Stimulated activated CD4-positive, alpha-beta T cell treated with anti-CD3 and anti-CD28 coated beads, Interleukin-4, amount 100 ng/mL, for 24 hours (primary cell): ENCODE results near the gene NOS3.

Source experiments
- DNase-seq: peaks from one replicate; pipeline ENCODE4 v3.0.0-alpha.2; 2020

Gene NOS3

DNA sequence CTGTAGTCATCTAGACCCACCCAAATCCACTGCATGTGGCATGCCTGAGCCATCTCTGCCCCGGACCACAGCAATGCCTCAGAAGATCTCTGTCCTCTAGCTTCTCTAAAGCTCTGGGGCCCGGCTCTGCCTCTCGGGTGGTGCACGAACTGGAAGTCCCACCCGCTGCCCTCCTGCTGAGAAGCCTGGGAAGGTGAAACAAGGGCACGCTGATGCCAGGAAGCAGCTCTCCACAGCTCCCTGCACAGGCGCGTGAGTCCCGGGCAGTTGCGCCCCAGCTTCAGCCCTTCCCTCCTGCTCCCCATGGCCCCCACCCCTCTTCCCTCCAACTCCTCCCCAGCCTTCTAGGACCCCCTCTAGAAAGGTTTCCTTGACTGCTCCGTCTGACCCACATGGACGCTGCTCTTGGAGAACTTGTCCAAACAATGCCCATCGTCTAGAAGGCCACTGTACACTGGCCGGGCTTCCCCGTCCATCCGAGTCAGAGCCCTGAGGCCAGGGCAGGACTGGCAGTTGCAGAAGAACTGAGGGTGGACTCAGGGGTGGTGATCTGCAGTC lies 25.5 kb upstream of the NOS3 start:
- DNase-seq, result no peak

DNA sequence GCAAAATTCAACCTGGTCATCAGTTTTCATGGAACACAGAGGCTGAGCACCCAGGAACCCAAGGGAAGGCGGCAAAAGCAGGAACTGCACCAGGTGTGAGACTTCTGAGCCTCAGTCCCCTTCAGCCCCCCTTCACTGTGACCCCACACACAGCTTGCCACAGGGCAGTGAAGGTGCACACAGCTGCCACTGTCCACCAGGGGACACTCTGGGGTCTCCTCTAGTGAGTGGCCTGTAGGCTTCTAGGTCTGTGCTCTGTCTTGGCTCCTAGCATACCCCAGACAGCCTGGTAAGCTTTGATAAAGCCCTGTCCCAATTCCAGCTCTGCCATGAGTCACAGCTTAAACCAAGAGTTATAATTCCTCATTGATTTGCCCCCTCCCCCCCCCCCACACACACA lies 24.8 kb upstream of the NOS3 start:
- DNase-seq, result no peak

DNA sequence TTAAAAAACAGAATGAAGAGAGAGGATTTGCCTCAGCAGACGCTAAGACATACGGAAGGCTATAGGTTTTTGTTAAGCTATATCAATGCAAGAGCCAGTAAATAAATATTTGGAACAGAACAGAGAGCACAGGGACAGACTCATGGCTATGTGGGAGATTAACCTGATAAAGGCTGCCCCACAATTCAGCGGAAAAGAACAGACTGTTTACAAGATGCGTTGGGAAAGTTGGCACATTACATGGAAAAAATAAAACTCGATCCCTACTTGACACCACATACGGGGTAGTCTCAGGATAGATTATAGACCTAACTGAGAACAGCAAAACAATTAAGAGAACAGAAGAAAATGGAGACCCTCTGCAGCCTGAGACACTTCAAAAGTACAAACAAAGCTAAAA lies 23.5 kb upstream of the NOS3 start:
- DNase-seq, result no peak

DNA sequence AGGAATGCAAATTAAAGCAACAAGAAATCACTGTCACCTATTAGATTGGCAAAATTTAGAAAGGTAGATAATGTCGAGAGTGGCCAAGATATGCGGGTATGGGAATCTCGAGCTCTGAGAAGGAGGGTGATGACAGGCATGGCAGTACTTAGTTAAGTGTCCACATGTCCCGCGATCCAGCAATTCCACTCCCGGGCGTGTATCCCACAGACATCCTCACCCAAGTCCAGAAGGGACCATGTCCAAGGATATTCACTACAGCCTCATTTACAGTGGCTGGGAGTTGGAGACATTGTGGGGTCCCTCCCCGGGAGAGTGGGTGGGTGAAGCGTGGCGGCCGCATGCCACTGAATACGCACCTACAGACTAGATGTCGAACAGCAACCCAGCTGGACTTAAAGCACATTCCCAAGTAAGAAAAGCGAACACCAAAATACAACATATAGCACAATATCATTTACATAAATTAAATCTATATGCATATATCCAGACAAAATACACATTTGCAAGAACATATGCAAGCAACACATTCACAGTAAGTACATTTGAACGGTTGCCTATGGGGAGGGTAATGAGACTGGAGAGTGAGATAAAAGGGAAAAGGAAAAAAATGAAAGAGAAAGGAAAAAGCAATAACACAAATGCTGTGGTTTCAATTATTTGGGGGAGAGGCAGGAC lies 22.6 kb upstream of the NOS3 start:
- no peak for DNase-seq

DNA sequence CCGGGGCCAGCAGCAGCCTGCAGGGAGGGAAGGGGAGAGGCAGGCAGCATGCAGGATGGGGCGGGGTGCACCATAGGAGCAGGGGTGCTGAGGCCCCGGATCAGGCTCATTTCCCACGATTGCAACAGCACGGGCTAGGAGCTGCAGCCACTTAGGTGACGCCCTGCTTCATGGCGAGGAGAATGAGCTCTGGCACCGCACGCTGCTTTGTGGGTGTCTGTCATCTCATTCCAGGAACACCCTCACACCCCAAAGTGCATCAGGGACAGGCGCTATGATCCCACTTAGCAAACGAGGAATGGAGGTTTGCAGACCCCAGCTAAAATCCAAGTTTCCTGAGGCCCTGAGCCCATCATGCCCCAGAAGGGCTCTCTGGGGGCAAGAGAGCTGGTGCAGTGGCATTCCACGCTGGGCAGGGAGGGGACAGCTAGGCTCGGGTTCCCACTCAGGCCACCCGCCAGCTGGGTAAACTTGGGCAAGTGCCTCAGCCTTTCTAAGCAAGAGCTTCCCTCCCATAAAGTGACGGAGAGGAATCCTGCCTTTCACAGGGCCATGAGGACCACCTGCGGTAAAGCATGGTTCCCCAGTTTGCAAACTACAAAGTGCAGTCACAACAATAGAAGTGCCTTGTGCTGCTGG lies 22.0 kb upstream of the NOS3 start:
- no peak for DNase-seq

DNA sequence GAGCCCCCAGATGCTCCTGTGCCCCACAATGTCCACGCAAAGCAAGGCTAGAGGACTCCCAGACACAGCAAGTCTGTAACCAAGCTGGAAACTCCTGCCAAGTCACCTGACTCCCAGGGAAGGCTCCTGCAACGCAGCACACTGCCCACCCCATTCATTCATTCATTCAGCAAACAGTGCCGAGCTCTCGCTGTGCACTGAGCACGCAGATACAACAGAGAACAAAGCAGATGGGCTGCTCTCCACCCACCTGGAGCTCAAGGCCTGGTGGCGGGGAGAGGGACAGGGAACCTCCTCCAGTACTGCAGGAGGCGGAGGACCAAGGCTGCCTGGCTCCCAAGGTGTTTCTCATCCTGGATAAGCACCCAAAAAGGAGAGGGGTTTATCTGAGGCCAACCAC lies 21.3 kb upstream of the NOS3 start:
- no peak for DNase-seq

DNA sequence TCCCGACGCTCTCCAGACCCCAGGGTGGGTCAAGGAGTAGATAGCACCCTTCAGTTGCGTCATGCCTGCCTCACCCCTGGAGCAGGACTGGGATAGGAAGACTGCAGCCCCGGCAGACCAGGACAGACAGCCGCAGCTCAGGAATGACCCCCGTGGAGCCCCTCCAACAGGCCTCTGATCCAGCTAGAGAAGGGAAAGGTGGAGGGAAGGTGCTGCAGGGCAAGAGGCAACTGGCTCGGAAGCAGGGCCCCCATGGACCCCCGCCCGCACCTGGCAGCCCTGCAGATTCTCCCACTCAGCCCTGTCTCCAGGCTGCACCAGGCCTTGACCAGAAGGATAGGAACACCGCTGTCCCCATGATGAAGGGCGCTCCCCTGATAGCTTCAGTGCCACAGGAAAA lies 20.4 kb upstream of the NOS3 start:
- no peak for DNase-seq

DNA sequence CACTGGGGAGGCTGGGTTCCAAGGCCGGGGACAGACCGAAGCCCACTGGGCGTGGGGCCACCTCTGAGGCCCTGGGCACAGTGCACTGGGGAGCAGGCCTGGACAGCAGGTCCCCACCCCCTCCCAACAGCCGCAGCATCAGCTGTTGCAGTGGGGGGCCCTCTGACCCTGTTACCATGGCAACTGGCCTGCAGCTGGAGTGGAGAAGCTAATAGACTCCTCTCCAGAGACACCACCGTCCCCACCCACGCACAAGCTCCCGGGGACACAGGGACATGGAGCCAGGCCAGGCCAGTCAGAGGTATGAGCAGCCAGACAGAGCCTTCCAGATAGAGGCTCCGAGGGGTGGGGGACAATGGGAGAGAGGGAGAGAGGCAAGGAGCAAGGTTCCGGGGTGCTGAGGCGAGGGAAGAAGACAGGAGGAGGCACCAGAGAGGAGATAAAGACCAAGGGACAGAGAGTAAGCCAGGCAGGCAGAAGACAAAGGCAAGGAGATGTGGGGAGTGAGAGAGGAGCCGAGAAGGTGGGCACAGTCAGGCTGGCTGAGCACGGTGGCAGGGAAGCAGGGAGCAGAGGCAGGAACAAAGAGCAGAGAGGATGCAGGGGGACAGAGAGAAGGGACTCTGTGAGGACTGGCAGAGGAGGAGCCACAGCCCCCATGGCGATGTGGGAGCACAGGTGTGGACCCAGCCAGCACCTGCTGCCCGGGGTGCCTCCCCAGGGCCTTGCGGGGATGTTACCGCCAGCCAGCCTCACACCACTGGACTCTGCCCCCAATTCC lies 19.4 kb upstream of the NOS3 start:
- DNase-seq, result no peak

DNA sequence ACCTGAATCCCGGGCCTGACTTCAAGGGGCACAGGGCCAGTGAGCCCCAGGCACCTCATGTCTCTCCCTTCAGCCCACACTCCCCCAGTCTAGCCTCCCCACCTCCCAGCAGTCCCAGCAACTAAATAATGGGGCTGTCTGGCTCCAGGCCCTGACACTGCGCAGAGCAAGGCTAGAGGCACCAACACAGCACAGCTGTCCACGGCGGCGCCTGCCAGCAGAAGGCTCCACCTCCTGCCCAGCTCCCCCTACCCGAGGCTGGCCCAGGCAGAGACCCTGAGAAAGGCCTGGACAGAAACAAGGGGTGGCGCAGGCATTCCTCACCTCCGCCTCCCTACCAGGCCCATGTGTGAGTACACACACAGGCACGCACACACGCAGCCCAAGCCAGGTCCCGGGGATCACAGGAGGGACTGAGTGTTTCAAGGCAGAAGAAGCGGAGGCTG lies 18.8 kb upstream of the NOS3 start:
- no peak for DNase-seq

DNA sequence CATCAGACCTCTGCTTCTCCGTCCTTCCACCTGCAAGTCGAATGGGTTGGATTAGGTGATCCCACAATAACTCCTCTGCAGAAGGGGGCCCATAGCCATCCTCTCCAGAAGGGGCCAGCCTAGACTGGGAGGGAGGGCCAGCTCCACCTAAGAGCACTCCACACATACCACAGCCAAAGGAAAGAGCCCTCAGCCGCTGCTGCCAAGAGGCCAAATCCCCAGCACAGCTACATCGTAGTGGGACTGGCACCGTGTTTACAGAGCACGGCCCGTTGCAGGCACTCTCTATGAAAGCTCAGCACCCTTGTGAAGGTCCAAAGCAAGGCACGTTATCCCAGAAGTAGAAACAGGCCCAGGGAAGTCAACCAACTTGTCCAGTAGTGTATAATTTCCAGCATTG lies 18.1 kb upstream of the NOS3 start:
- DNase-seq, result no peak

DNA sequence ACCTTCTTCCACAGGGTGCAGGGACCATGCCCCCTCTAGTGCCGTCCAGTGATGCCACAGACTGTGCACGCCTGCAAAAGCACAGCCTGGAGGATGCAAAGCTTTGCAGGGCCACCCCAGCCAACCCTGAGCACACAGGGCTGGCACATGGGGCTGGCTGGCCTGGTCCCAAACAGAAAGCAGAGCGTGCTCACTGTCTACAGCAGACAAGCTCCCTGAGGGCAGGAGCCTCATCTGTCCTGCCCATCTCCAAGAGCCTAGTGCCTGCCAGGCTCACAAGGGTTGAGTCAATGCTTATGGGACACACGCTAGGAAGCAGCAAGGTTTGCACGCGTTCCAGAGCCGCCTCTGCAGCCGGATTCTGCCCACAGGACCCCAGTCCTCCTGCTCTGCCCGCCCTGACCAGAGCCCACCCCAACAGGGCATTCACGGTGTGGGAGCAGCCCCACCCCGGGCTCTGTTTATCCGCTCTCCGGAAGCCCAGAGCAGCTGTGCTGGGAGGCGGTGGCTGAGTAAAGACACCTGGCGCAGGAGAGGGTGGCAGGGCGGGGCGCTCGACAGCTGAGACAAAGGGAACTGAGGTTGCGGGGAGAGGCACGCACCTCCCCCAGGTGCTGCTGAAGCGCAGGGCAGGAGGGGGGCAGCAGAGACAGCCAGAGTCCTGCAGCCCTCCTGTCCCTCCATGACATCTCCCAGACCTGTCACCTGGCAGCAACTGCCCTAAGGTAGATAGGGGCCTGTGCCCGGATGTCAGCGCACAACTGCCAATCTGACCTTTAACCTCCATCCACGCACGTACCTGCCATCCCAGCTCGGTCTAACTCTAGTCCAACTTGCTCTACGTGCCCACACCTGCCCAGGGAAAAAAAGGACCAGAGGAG lies 17.0 kb upstream of the NOS3 start:
- no peak for DNase-seq

DNA sequence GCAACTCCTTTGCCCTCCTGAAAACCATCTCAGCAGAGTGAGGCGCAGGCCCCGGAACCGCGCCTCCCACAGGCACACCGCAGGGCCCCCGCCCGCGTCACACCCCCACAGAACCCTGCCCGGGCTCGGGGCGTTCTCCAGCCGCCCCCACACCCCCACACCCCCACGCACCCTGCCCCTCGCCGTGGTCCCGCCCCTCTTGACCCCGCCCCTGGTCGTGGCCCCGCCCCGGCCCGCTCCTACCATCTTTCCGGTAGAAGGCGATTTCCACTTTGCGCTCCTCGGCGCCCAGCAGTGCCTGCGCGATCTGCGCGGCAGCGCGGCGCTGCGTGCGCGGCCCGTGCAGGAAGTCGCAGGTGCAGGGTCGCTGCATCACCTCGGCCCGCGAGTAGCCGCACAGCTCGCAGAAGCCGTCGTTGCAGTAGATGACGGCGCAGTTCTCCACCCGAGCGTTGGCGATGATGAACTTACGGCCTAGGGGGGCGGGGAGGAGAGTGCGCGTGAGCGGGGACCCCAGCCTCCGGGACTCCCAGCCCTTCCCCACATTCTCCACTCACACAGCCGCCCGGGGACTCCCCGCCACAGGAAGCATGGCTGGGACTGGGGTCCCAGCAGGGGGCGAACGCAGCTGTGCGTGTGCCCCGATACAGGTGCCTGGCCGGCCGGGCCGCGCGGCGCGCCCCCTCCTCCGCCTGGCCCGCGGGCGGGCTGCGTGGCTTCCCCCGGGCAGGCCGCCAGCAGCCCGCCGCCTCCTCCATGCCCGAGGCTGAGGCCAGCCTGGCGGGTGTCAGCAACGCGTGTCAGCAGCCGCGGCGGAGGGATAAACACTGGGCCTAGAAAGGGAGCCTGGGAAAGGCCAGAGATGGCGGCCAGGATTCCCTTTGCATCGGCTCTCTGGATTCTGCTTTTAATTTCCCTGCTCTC lies 16.1 kb upstream of the NOS3 start:
- peak; percentile 74 for DNase-seq

DNA sequence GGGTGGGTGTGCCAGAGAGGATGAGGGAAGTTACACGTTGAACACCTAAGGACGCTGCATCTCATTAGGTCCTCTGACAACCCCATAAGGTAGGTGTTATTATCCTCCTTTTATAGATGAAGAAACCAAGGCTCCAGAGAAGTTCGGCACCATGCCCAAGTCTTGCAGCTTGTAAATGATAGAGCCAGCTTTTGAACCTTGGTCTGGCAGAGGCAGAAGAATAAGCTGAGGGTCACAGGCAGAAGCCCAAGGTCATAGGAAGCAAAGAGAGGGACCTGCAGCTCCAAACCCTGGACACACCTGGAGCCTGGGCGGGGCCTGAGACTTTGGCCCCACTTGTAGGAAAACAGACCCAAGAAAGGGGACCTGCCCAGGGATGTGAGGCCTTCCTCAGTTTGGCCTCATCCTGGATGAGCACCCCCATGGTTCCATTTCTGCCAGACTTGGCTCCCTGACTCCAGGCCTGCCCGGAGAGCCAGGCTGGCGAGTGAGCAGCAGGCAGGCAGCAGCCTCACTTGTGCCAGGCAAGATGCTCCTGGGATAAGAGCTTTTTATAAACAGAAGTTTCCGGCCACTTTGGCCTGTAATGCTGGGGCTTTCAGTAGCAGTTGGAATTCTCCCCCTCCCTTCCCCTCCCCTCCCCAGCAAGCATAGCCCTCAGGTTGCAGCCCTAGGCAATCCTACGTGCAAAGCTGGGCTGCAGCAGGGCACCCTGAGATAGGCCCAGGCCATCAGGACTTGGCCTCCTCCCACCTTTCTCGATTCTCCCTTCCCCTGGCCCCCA lies 15.1 kb upstream of the NOS3 start:
- no peak for DNase-seq

DNA sequence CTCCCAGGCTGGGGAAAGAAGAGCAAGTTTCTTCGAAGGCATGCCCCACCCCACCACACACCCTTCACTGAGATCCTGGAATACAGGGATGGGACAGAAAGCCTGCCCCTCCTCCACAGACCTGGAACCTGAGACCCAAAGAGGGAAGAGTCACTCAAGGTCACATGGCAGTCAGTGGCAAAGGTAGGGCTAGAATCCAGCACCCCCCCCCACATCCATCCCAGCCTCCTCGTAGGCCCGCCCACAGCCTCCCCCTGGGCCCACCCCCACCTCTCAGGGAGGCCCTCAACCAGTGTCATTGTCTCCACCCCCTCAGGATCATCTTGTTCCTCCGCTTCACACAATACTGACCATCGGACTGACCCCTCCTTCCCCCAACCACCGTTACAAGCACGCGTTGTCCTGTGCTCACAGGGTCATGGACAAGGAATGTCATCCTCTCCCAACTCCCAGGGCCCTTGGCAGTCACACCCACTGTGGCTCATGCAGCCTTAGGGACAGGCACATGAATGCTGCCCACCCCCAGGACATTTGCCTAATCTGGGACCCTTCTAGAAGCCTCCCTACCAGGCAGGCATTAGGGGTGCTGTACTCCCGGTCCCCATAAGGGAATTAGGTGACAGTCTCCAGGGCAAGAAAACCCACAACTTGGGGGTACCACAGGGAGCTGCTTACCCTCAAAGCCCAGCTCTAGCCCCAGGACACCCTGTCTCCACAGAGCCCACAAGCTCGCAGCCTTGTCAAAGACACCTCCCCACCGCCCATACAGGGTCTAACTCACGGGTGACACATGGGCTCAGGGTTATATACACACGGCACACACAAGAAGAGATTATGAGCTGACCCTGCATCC lies 14.1 kb upstream of the NOS3 start:
- DNase-seq, result no peak

DNA sequence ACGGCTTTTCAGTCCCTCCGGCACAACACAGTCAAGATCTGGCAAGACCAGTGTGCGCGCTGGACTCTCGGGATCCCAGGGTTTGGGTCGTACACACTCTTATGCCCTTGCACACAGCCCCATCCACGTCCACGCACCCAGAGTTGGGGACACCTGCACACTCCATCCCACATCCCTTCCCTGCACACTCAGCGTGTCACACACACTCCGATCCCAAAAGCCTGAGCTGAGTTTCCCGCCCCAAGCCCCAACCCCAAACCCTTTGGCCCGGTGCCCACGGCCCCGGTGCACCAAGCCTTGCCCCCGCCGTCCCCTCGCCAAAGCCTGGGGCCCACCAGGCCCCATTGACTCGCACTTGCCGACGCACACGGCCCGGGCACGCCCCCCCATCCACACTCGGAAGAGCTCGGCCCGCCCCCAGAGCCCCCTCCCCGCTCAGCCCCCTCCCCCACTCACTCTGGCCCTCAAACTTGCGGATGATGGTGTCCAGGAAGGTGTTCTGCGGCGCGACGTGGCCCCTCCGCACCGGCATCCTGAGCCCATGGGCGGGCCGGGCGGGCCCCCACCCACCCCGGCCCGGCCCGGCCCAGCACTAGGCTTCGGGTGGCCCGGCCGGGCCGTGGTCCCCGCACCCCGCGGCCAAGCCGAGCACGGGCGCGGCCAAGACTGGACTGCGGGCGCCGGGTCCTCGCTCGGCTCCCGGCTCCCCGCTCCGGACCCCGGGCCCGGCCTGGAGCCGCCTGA lies 13.3 kb upstream of the NOS3 start:
- no peak for DNase-seq

DNA sequence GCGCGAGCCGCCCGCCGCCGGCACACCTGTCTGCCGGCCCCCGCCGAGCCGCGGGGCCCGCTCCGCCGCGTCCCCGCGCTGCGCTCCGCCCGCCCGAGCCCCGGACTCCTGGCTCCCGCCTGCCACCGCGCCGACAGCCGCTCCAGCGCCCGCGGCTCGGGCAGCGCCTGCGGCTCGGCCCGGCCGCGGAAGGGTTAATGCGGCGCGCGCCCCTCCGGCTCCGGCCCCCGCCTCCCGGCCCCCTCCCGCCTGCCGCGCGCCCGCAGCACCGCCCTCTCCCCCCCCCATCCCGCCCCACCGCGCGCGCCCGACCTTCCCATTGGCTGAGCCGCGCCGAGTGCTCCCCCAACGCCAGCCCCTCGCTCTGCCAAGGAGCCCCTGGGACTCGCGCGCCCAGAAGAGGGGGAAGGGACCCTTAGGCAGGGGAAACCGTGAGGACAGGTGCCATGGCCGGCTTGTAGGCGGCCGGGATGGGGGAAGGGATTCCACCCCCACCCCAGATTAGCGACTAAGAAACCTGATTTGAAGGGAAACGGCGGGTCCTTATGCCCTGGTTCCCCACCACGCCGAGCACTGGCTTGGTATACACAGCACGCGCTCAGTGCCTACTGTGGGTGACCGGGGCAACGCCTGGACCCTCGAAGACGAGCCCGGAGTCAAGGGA lies 12.6 kb upstream of the NOS3 start, which contains the start of gene KCNH2:
KCNH2 (minus strand) TSS at position 196 of the 664 bp plus-strand sequence. CDS start 408 bp downstream, outside the sequence.
- DNase-seq, result no peak

DNA sequence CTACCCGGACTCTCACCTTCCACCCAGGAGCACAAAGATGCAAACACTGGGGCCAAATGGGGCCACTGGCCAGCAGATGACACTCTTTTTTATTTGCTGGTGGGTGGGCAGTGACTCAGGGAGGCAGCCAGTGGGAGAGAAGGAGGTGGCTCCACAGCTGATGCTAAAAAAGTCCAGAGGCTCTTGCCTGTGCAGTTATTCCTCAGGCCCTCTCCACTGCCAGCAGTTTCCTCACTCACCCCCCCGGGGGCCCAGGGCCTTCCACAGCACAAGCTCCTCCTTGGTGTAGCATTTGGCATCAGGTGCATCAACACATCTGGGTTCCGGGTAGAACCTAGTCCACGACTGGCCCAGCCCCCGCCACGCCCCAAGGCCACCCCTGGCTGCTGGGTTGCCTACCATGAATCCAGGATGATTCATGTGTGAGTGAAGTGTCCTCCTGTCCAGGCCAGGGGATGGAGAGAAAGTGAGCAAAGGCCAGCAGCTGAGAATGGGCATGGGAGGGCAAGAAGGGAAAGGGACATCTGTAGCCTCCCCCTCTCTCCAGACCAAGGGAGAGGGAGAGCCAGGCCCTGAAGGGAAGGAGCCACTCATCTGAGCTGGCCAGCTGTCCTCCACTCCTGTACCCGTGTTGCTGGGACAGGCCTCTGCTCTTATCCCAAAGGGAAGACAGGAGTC lies 11.0 kb upstream of the NOS3 start:
- DNase-seq, result no peak

DNA sequence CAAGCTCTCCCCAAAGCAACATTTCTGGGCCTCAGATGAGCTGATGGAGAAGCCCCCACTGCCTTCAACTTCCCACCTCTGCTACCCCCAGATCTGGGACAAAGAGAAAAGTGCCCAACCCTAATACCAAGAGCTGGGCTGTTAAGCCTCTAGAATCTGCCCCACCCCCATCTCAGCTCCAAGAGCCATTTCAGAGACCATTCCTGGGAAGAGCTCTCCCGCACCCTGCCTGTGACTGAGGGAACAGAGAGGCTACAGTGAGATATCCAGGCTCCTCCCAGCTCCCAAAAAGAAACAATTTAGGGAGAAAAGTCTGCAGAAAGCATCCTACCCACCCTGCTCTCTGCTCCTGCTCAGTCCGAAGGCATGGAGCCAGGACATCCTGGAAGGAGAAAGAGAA lies 10.2 kb upstream of the NOS3 start:
- no peak for DNase-seq
